GM19468 (cell line): ENCODE results near the gene EED.
"Not testable (repeated sequence)": the region's sequence is repeated elsewhere in the genome, so short reads cannot be mapped to it uniquely, and the experiment has no call there.

Experiments
- ATAC-seq: cut with Tn5 transposase; IDR thresholded peaks from one replicate; pipeline ENCODE4 v1.9.1; 2021; ENCODE audit warnings: mild to moderate bottlenecking, moderate library complexity, moderate number of reproducible peaks; ENCODE audit not compliant: unreplicated experiment; ENCODE audit errors: extremely low read depth

Gene EED

GRCh38 chr11:86218125-86219084, 26.1 kb upstream of the EED start:
- peak; percentile 34 for ATAC-seq

- ATAC-seq: peak; percentile 85
These were observed 25.0 kb upstream of the EED start for GRCh38 chr11:86219311-86220193.

- no peak for ATAC-seq
These were observed 23.9 kb upstream of the EED start for GRCh38 chr11:86220653-86221052.

GRCh38 chr11:86222081-86222480, 22.5 kb upstream of the EED start:
- no peak for ATAC-seq

GRCh38 chr11:86224575-86224974, 20.0 kb upstream of the EED start:
- ATAC-seq: not testable (repeated sequence)

- ATAC-seq: not testable (repeated sequence)
These were observed 19.2 kb upstream of the EED start for GRCh38 chr11:86225344-86225743.

- no peak for ATAC-seq
These were observed 16.1 kb upstream of the EED start for GRCh38 chr11:86228269-86229038.

- ATAC-seq: not testable (repeated sequence)
These were observed 15.6 kb upstream of the EED start for GRCh38 chr11:86229039-86229330.

GRCh38 chr11:86230179-86230804, 14.3 kb upstream of the EED start:
- ATAC-seq: no peak

GRCh38 chr11:86230921-86231434, 13.6 kb upstream of the EED start:
- no peak for ATAC-seq

- no peak for ATAC-seq
These were observed 12.0 kb upstream of the EED start for GRCh38 chr11:86232556-86232955.

- ATAC-seq: no peak
These were observed 9.6 kb upstream of the EED start for GRCh38 chr11:86234831-86235461.

- no peak for ATAC-seq
These were observed 7.2 kb upstream of the EED start for GRCh38 chr11:86237267-86237804.

GRCh38 chr11:86240164-86240563, 4.4 kb upstream of the EED start:
- no peak for ATAC-seq

GRCh38 chr11:86241956-86242535, 2.5 kb upstream of the EED start:
- no peak for ATAC-seq

- no peak for ATAC-seq
These were observed 1.2 kb upstream of the EED start for GRCh38 chr11:86243396-86243795.

- ATAC-seq: peak; percentile 64
These were observed 461 bp upstream of the EED start for GRCh38 chr11:86244063-86244521.
